ENCODE results near the gene CNNM4.
A peak's percentile ranks its signal among the peaks of the same experiment; 100 is the strongest.

Gene CNNM4

DNA sequence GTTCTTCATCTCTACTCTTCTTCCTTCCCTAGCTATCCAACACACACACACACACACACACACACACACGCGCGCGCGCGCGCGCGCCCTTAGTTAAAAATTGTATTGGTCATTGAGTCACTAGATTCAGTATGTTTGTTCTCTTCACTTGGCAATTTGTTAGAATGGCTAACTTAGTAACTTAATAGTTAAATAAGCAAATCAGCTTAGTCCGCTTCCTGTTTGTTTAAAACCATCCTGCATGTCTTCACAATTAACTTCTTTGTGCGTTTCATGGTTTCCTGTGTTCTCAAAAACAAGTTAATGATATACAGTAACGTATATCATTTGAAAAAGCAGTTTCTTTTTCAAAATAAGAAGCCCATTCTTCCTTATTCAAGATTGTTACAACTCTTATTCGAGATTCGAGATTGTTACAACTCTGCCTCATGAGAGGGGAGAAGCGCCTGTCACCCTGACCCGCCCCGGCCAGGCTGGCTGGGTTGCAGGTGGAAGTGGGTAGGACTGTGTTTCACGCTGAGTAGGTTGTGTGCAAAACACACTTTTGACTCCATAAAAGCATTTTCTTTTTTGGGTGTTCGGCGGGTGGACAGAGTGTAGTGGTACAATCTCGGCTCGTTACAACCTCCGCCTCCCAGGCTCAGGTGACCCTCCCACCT, 45.9 kb downstream of the CNNM4 start:
- H3K27me3 Mint-ChIP-seq (ENCODE audit: low read depth) = no peaks in the 10 kb centered on the region
- peak overlapping the region; percentile 55 to 80 (median 58) for H3K27ac Mint-ChIP-seq
- peaks cover 22% of the 10 kb centered on the region for H3K36me3 Mint-ChIP-seq (ENCODE audit: low read depth)
- H3K9me3 Mint-ChIP-seq = no peaks in the 10 kb centered on the region
- peaks cover 11% of the 10 kb centered on the region for H3K4me1 Mint-ChIP-seq
- no peak for TF ChIP-seq CTCF (IDR thresholded peaks at IDR 0.05; ENCODE audit: unreplicated experiment in 3 of 3)
- no peak overlapping the region for H3K4me3 Mint-ChIP-seq

GRCh38 chr2:96807127-96807471, 46.4 kb downstream of the CNNM4 start:
- no peaks in the 10 kb centered on the region for H3K27me3 Mint-ChIP-seq (ENCODE audit: low read depth)
- H3K4me3 Mint-ChIP-seq = no peak overlapping the region
- no peak overlapping the region for H3K27ac Mint-ChIP-seq
- H3K36me3 Mint-ChIP-seq (ENCODE audit: low read depth) = peaks cover 22% of the 10 kb centered on the region
- no peak for TF ChIP-seq CTCF (IDR thresholded peaks at IDR 0.05; ENCODE audit: unreplicated experiment in 3 of 3)
- H3K9me3 Mint-ChIP-seq = no peaks in the 10 kb centered on the region
- peaks cover 16% of the 10 kb centered on the region for H3K4me1 Mint-ChIP-seq

- Mint-ChIP-seq H3K27me3 (ENCODE audit: low read depth) (no peaks in the 10 kb centered on the region), H3K27ac (no peak overlapping the region), H3K9me3 (no peaks in the 10 kb centered on the region), H3K36me3 (ENCODE audit: low read depth) (peaks cover 19% of the 10 kb centered on the region), H3K4me3 (no peak overlapping the region), H3K4me1 (peaks cover 25% of the 10 kb centered on the region)
- TF ChIP-seq CTCF (IDR thresholded peaks at IDR 0.05; ENCODE audit: unreplicated experiment in 3 of 3) = no peak
These were observed 47.6 kb downstream of the CNNM4 start for GRCh38 chr2:96808176-96808837.

DNA sequence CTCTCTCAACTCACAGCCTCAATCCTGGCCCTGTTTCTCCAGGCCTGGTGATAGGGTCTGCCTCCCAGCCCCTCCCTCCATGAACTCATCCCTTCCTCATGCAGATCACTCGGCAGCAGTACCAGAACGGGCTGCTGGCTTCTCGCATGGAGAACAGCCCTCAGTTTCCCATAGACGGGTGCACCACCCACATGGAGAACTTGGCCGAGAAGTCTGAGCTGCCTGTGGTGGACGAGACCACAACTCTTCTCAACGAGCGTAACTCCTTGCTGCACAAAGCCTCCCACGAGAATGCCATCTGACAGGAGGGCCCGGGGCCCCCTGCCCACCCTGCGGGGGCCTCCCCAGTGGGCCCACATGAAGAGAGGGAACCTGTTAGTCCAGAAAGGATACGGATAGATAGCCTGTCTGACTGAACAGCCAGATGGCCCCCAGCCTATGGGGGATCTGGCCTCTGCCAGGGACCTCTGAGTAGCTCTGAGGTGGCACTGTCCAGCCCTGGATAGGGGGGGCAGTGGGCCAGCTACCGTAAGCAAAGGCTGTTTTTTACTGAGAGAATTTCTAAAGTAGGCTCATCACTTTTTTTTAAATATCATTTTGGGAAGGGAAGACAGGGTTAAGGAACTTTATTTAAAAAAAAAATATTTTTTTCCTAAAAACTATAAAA, 48.6 kb downstream of the CNNM4 start:
- H3K4me1 Mint-ChIP-seq = peaks cover 25% of the 10 kb centered on the region
- H3K4me3 Mint-ChIP-seq = no peak overlapping the region
- TF ChIP-seq CTCF (IDR thresholded peaks at IDR 0.05; ENCODE audit: unreplicated experiment in 3 of 3) = no peak
- H3K27ac Mint-ChIP-seq = no peak overlapping the region
- no peaks in the 10 kb centered on the region for H3K9me3 Mint-ChIP-seq
- H3K36me3 Mint-ChIP-seq (ENCODE audit: low read depth) = peaks cover 19% of the 10 kb centered on the region
- H3K27me3 Mint-ChIP-seq (ENCODE audit: low read depth) = no peaks in the 10 kb centered on the region

- peaks cover 19% of the 10 kb centered on the region for H3K36me3 Mint-ChIP-seq (ENCODE audit: low read depth)
- no peak for TF ChIP-seq CTCF (IDR thresholded peaks at IDR 0.05; ENCODE audit: unreplicated experiment in 3 of 3)
- H3K27ac Mint-ChIP-seq = no peak overlapping the region
- no peaks in the 10 kb centered on the region for H3K27me3 Mint-ChIP-seq (ENCODE audit: low read depth)
- H3K4me3 Mint-ChIP-seq = no peak overlapping the region
- peaks cover 26% of the 10 kb centered on the region for H3K4me1 Mint-ChIP-seq
- H3K9me3 Mint-ChIP-seq = no peaks in the 10 kb centered on the region
These were observed 49.5 kb downstream of the CNNM4 start for GRCh38 chr2:96809951-96810782.

Data from nephron (organoid).